DMS 273 (cell line): ENCODE data around the gene RNF150.
A peak's percentile ranks its signal among the peaks of the same experiment; 100 is the strongest.
"Not testable (repeated sequence)": the region's sequence is repeated elsewhere in the genome, so short reads cannot be mapped to it uniquely, and the experiment has no call there.

Source experiments
- DNase-seq: peaks from one replicate; lab custom pipeline; 2025; ENCODE audit not compliant: unreplicated experiment; lab: John Stamatoyannopoulos, UW

Gene RNF150

GRCh38 chr4:140837736-140838135, 295.5 kb downstream of the RNF150 start:
- DNase-seq, result no peak

- no peak for DNase-seq
Measured at GRCh38 chr4:140834839-140835495, 298.3 kb downstream of the RNF150 start.

GRCh38 chr4:140833280-140833679, 300.0 kb downstream of the RNF150 start:
- DNase-seq, result no peak

GRCh38 chr4:140829825-140830224, 303.4 kb downstream of the RNF150 start:
- DNase-seq, result no peak

- DNase-seq, result no peak
Measured at GRCh38 chr4:140826701-140827027, 306.6 kb downstream of the RNF150 start.

GRCh38 chr4:140820520-140820919, 312.7 kb downstream of the RNF150 start:
- DNase-seq, result not testable (repeated sequence)

- DNase-seq, result no peak
Measured at GRCh38 chr4:140819610-140820009, 313.7 kb downstream of the RNF150 start.

GRCh38 chr4:140818433-140818832, 314.8 kb downstream of the RNF150 start:
- no peak for DNase-seq

GRCh38 chr4:140816806-140817510, 316.3 kb downstream of the RNF150 start:
- no peak for DNase-seq

- DNase-seq, result peak; percentile 6
Measured at GRCh38 chr4:140813804-140814203, 319.5 kb downstream of the RNF150 start.

GRCh38 chr4:140812916-140813315, 320.4 kb downstream of the RNF150 start:
- no peak for DNase-seq

GRCh38 chr4:140811429-140811828, 321.8 kb downstream of the RNF150 start:
- peak; percentile 63 for DNase-seq

GRCh38 chr4:140810591-140811169, 322.6 kb downstream of the RNF150 start:
- not testable (repeated sequence) for DNase-seq
